Measurements from ENCODE around the gene ANKRD1.
"Not testable (repeated sequence)": the region's sequence is repeated elsewhere in the genome, so short reads cannot be mapped to it uniquely, and the experiment has no call there.

The ANKRD1 gene

GRCh38 chr10:90887555-90887954, 33.3 kb downstream of the ANKRD1 start:
- no peak overlapping the region for H3K4ac ChIP-seq (ENCODE audit: low read length)
- H3K23ac ChIP-seq (ENCODE audit: low read depth, low read length, poor library complexity), result no peak overlapping the region
- no peak overlapping the region for H3K9ac ChIP-seq (ENCODE audit: low read depth, low read length, poor library complexity)
- no peak overlapping the region for H2AFZ ChIP-seq (ENCODE audit: low read length)
- H3K4me1 ChIP-seq (ENCODE audit: control insufficient read depth in 2 of 2, insufficient read depth in 1 of 2, low read depth in 1 of 2, low read length in 2 of 2), result no peaks in the 10 kb centered on the region
- H2AK5ac ChIP-seq (ENCODE audit: low read depth, low read length), result no peak overlapping the region
- H3K79me1 ChIP-seq (ENCODE audit: low read depth, low read length), result no peaks in the 10 kb centered on the region
- no peak for DNase-seq (ENCODE audit: low spot score)
- H2BK120ac ChIP-seq (ENCODE audit: low read depth, low read length), result no peak overlapping the region
- peaks cover 10 to 98% of the 10 kb centered on the region in 2 donors for H3K36me3 ChIP-seq (replicated peaks in 1 of 2; ENCODE audit: control insufficient read depth in 2 of 2, insufficient read depth in 2 of 2, low read length in 2 of 2)
- no peak overlapping the region for H3K4me3 ChIP-seq (ENCODE audit: low read length in 2 of 2)
- no peak overlapping the region for H3K4me2 ChIP-seq (ENCODE audit: insufficient read depth, low read length, poor library complexity, severe bottlenecking)
- no peak overlapping the region for H4K8ac ChIP-seq (ENCODE audit: low read depth, low read length)
- H4K91ac ChIP-seq (ENCODE audit: low read depth, low read length, poor library complexity), result no peak overlapping the region
- H2BK12ac ChIP-seq (ENCODE audit: low read length), result no peak overlapping the region
- H3K18ac ChIP-seq (ENCODE audit: low read length), result no peak overlapping the region
- WGBS, 2 donors (ENCODE audit: extremely low coverage in 2 of 2, insufficient read length in 2 of 2, insufficient replicate concordance in 1 of 2), result no CpG with 5 or more reads among the region's 6 CpGs
- H3K27me3 ChIP-seq (ENCODE audit: control insufficient read depth in 3 of 3, insufficient read depth in 3 of 3, low read depth in 1 of 3, low read length in 3 of 3), result no peaks in the 10 kb centered on the region
- no peak overlapping the region for H2BK15ac ChIP-seq (ENCODE audit: low read length)
- H3K9me3 ChIP-seq (replicated peaks in 1 of 2; ENCODE audit: control insufficient read depth in 2 of 2, insufficient read depth in 1 of 2, low read depth in 1 of 2, low read length in 2 of 2), result no peaks in the 10 kb centered on the region
- no peak overlapping the region for H3K14ac ChIP-seq (ENCODE audit: low read length)
- no peak overlapping the region for H2BK5ac ChIP-seq (ENCODE audit: low read length)
- H3K27ac ChIP-seq (replicated peaks; ENCODE audit: low read length), result no peak overlapping the region

GRCh38 chr10:90885176-90885575, 35.7 kb downstream of the ANKRD1 start:
- Histone ChIP-seq H2BK120ac (ENCODE audit: low read depth, low read length) (no peak overlapping the region), H2BK5ac (ENCODE audit: low read length) (no peak overlapping the region), H3K4me1 (ENCODE audit: control insufficient read depth in 2 of 2, insufficient read depth in 1 of 2, low read depth in 1 of 2, low read length in 2 of 2) (no peaks in the 10 kb centered on the region), H4K8ac (ENCODE audit: low read depth, low read length) (no peak overlapping the region), H3K36me3 (replicated peaks in 1 of 2; ENCODE audit: control insufficient read depth in 2 of 2, insufficient read depth in 2 of 2, low read length in 2 of 2) (peaks cover 10 to 98% of the 10 kb centered on the region in 2 donors), H2BK15ac (ENCODE audit: low read length) (no peak overlapping the region), H4K91ac (ENCODE audit: low read depth, low read length, poor library complexity) (no peak overlapping the region), H3K4me2 (ENCODE audit: insufficient read depth, low read length, poor library complexity, severe bottlenecking) (no peak overlapping the region), H3K27me3 (ENCODE audit: control insufficient read depth in 3 of 3, insufficient read depth in 3 of 3, low read depth in 1 of 3, low read length in 3 of 3) (no peaks in the 10 kb centered on the region), H3K79me1 (ENCODE audit: low read depth, low read length) (no peaks in the 10 kb centered on the region), H3K14ac (ENCODE audit: low read length) (no peak overlapping the region), H3K23ac (ENCODE audit: low read depth, low read length, poor library complexity) (no peak overlapping the region), H3K18ac (ENCODE audit: low read length) (no peak overlapping the region), H2AK5ac (ENCODE audit: low read depth, low read length) (no peak overlapping the region), H2BK12ac (ENCODE audit: low read length) (no peak overlapping the region), H3K4me3 (ENCODE audit: low read length in 2 of 2) (no peak overlapping the region), H3K9ac (ENCODE audit: low read depth, low read length, poor library complexity) (no peak overlapping the region), H3K27ac (replicated peaks; ENCODE audit: low read length) (no peak overlapping the region), H3K9me3 (replicated peaks in 1 of 2; ENCODE audit: control insufficient read depth in 2 of 2, insufficient read depth in 1 of 2, low read depth in 1 of 2, low read length in 2 of 2) (no peaks in the 10 kb centered on the region), H3K4ac (ENCODE audit: low read length) (no peak overlapping the region), H2AFZ (ENCODE audit: low read length) (no peak overlapping the region)
- DNase-seq (ENCODE audit: low spot score), result no peak
- WGBS, 2 donors (ENCODE audit: extremely low coverage in 2 of 2, insufficient read length in 2 of 2, insufficient replicate concordance in 1 of 2), result no CpG with 5 or more reads among the region's 1 CpG

GRCh38 chr10:90884431-90884830, 36.5 kb downstream of the ANKRD1 start:
- no peaks in the 10 kb centered on the region for H3K79me1 ChIP-seq (ENCODE audit: low read depth, low read length)
- no peak overlapping the region for H3K23ac ChIP-seq (ENCODE audit: low read depth, low read length, poor library complexity)
- H2BK12ac ChIP-seq (ENCODE audit: low read length), result no peak overlapping the region
- H3K4me2 ChIP-seq (ENCODE audit: insufficient read depth, low read length, poor library complexity, severe bottlenecking), result no peak overlapping the region
- no peaks in the 10 kb centered on the region for H3K9me3 ChIP-seq (replicated peaks in 1 of 2; ENCODE audit: control insufficient read depth in 2 of 2, insufficient read depth in 1 of 2, low read depth in 1 of 2, low read length in 2 of 2)
- no peak overlapping the region for H3K9ac ChIP-seq (ENCODE audit: low read depth, low read length, poor library complexity)
- no peak overlapping the region for H4K91ac ChIP-seq (ENCODE audit: low read depth, low read length, poor library complexity)
- H3K4me3 ChIP-seq (ENCODE audit: low read length in 2 of 2), result no peak overlapping the region
- no peak overlapping the region for H3K4ac ChIP-seq (ENCODE audit: low read length)
- no peaks in the 10 kb centered on the region for H3K27me3 ChIP-seq (ENCODE audit: control insufficient read depth in 3 of 3, insufficient read depth in 3 of 3, low read depth in 1 of 3, low read length in 3 of 3)
- DNase-seq (ENCODE audit: low spot score), result no peak
- no peak overlapping the region for H2BK120ac ChIP-seq (ENCODE audit: low read depth, low read length)
- H3K27ac ChIP-seq (replicated peaks; ENCODE audit: low read length), result no peak overlapping the region
- no peak overlapping the region for H4K8ac ChIP-seq (ENCODE audit: low read depth, low read length)
- peaks cover 11 to 97% of the 10 kb centered on the region in 2 donors for H3K36me3 ChIP-seq (replicated peaks in 1 of 2; ENCODE audit: control insufficient read depth in 2 of 2, insufficient read depth in 2 of 2, low read length in 2 of 2)
- no peak overlapping the region for H3K18ac ChIP-seq (ENCODE audit: low read length)
- no peak overlapping the region for H2BK5ac ChIP-seq (ENCODE audit: low read length)
- no CpG with 5 or more reads among the region's 3 CpGs for WGBS, 2 donors (ENCODE audit: extremely low coverage in 2 of 2, insufficient read length in 2 of 2, insufficient replicate concordance in 1 of 2)
- no peak overlapping the region for H3K14ac ChIP-seq (ENCODE audit: low read length)
- no peaks in the 10 kb centered on the region for H3K4me1 ChIP-seq (ENCODE audit: control insufficient read depth in 2 of 2, insufficient read depth in 1 of 2, low read depth in 1 of 2, low read length in 2 of 2)
- no peak overlapping the region for H2AFZ ChIP-seq (ENCODE audit: low read length)
- no peak overlapping the region for H2AK5ac ChIP-seq (ENCODE audit: low read depth, low read length)
- H2BK15ac ChIP-seq (ENCODE audit: low read length), result no peak overlapping the region

GRCh38 chr10:90880059-90880719, 40.7 kb downstream of the ANKRD1 start:
- H3K9ac ChIP-seq (ENCODE audit: low read depth, low read length, poor library complexity); H3K23ac ChIP-seq (ENCODE audit: low read depth, low read length, poor library complexity); H2BK12ac ChIP-seq (ENCODE audit: low read length); DNase-seq (ENCODE audit: low spot score); H2BK15ac ChIP-seq (ENCODE audit: low read length); H2AFZ ChIP-seq (ENCODE audit: low read length); H2BK5ac ChIP-seq (ENCODE audit: low read length); H3K4me2 ChIP-seq (ENCODE audit: insufficient read depth, low read length, poor library complexity, severe bottlenecking); H4K8ac ChIP-seq (ENCODE audit: low read depth, low read length); H4K91ac ChIP-seq (ENCODE audit: low read depth, low read length, poor library complexity); H3K14ac ChIP-seq (ENCODE audit: low read length); H3K18ac ChIP-seq (ENCODE audit: low read length); H2BK120ac ChIP-seq (ENCODE audit: low read depth, low read length); H3K79me1 ChIP-seq (ENCODE audit: low read depth, low read length); H2AK5ac ChIP-seq (ENCODE audit: low read depth, low read length); H3K4ac ChIP-seq (ENCODE audit: low read length); H3K9me3 ChIP-seq (replicated peaks in 1 of 2; ENCODE audit: control insufficient read depth in 2 of 2, insufficient read depth in 1 of 2, low read depth in 1 of 2, low read length in 2 of 2); H3K27ac ChIP-seq (replicated peaks; ENCODE audit: low read length); H3K27me3 ChIP-seq (ENCODE audit: control insufficient read depth in 3 of 3, insufficient read depth in 3 of 3, low read depth in 1 of 3, low read length in 3 of 3); H3K4me3 ChIP-seq (ENCODE audit: low read length in 2 of 2); H3K4me1 ChIP-seq (ENCODE audit: control insufficient read depth in 2 of 2, insufficient read depth in 1 of 2, low read depth in 1 of 2, low read length in 2 of 2): not testable (repeated sequence)
- peaks cover 14 to 99% of the 10 kb centered on the region in 2 donors for H3K36me3 ChIP-seq (replicated peaks in 1 of 2; ENCODE audit: control insufficient read depth in 2 of 2, insufficient read depth in 2 of 2, low read length in 2 of 2)
- no CpG with 5 or more reads among the region's 8 CpGs for WGBS, 2 donors (ENCODE audit: extremely low coverage in 2 of 2, insufficient read length in 2 of 2, insufficient replicate concordance in 1 of 2)

Measured in neuronal stem cell (in vitro differentiated cells).